WTC11 (cell line): ENCODE results near the gene EPYC. TPM values are rescaled to one million over a fixed set of nuclear protein-coding genes. Genes with fewer than 3 reads are reported as not detected.

Experiments used
- ATAC-seq: fragments of 200-7000 bp; cut with Tn5 transposase; 2 replicates; pipeline ENCODE4 v1.10.0; 2021; ENCODE audit warnings: mild to moderate bottlenecking, moderate library complexity
- CTCF ChIA-PET: fragments of 300-600 bp; sonication (Branson Sonifier 250); formaldehyde crosslinking; loops from one replicate; lab custom pipeline; 2021; ENCODE audit warnings: antibody characterized with exemption; lab: Charles Lee
- POLR2A ChIA-PET: fragments of 350-600 bp; sonication (Branson Sonifier 250); formaldehyde crosslinking; loops from one replicate; lab custom pipeline; 2021; ENCODE audit warnings: antibody characterized with exemption; lab: Charles Lee
- DNase-seq: peaks from one replicate; pipeline ENCODE4 v3.0.0; 2021; ENCODE audit warnings: low spot score
- H3K27ac Mint-ChIP-seq: 2 replicates; pipeline ENCODE4 v1.8.0; 2021; ENCODE audit warnings: mixed read lengths
- H3K27me3 Mint-ChIP-seq: 2 replicates; pipeline ENCODE4 v1.8.0; 2021; ENCODE audit warnings: low read depth, mild to moderate bottlenecking, moderate library complexity, mixed read lengths
- H3K36me3 Mint-ChIP-seq: 2 replicates; pipeline ENCODE4 v1.8.0; 2021; ENCODE audit warnings: mixed read lengths
- H3K4me1 Mint-ChIP-seq: 2 replicates; pipeline ENCODE4 v1.8.0; 2022; ENCODE audit warnings: mixed read lengths
- H3K4me3 Mint-ChIP-seq: 2 replicates; pipeline ENCODE4 v1.8.0; 2021; ENCODE audit warnings: mild to moderate bottlenecking, moderate library complexity, mixed read lengths
- H3K9me3 Mint-ChIP-seq: 2 replicates; pipeline ENCODE4 v1.8.0; 2021; ENCODE audit warnings: mixed read lengths
- AR ChIP-seq: fragments of 250-450 bp; sonication (Bioruptor Pico); IDR thresholded peaks from 2 replicates; pipeline ENCODE4 v1.9.0; 2021; ENCODE audit warnings: mild to moderate bottlenecking
- ATF1 ChIP-seq: sonication (generic); formaldehyde crosslinking; IDR thresholded peaks from 2 replicates; pipeline ENCODE4 v1.8.1; 2023; ENCODE audit warnings: mild to moderate bottlenecking, moderate library complexity, missing genetic modification reagents
- ESRRA ChIP-seq: sonication (generic); formaldehyde crosslinking; IDR thresholded peaks from 2 replicates; pipeline ENCODE4 v1.8.1; 2022; ENCODE audit warnings: mild to moderate bottlenecking, missing genetic modification reagents, borderline replicate concordance
- FOXK1 ChIP-seq: sonication (generic); formaldehyde crosslinking; IDR thresholded peaks from 2 replicates; pipeline ENCODE4 v1.8.0; 2022; ENCODE audit warnings: mild to moderate bottlenecking, moderate library complexity, missing genetic modification reagents
- IRF2 ChIP-seq: sonication (generic); formaldehyde crosslinking; IDR thresholded peaks from 2 replicates; pipeline ENCODE4 v1.8.0; 2022; ENCODE audit warnings: low read depth, missing genetic modification reagents, borderline replicate concordance
- TEAD4 ChIP-seq: sonication (generic); formaldehyde crosslinking; IDR thresholded peaks from 2 replicates; pipeline ENCODE4 v1.8.0; 2022; ENCODE audit warnings: mild to moderate bottlenecking, missing genetic modification reagents
- USF1 ChIP-seq: sonication (generic); formaldehyde crosslinking; IDR thresholded peaks from 2 replicates; pipeline ENCODE4 v1.8.0; 2022; ENCODE audit warnings: mild to moderate bottlenecking, missing genetic modification reagents
- ZNF138 ChIP-seq: sonication (generic); formaldehyde crosslinking; conservative IDR thresholded peaks from 2 replicates; pipeline ENCODE4 v1.8.1; 2022; ENCODE audit warnings: mild to moderate bottlenecking, moderate library complexity, missing genetic modification reagents
- ZNF396 ChIP-seq: fragments of 250-450 bp; sonication (Bioruptor Pico); IDR thresholded peaks from 2 replicates; pipeline ENCODE4 v1.8.0; 2021; ENCODE audit warnings: mild to moderate bottlenecking, moderate library complexity, borderline replicate concordance
- total RNA-seq: library from RNA; stranded (reverse); gene quantifications from 3 replicates; pipeline ENCODE4 v1.2.3, GENCODE V29; 2021
- TF ChIP-seq, protein P1 (sequence below): sonication (generic); formaldehyde crosslinking; IDR thresholded peaks from 2 replicates; pipeline ENCODE4 v1.8.0; 2022; ENCODE audit warnings: mild to moderate bottlenecking, missing genetic modification reagents
- TF ChIP-seq, protein P2 (sequence below): sonication (generic); formaldehyde crosslinking; IDR thresholded peaks from 2 replicates; pipeline ENCODE4 v1.8.0; 2022; ENCODE audit warnings: missing genetic modification reagents

The EPYC gene
- total RNA-seq, 1 experiment from 2014 or later, result not detected

- no peak for TF ChIP-seq AR (CRISPR knock-in tag)
- TF ChIP-seq, all 79 proteins: peak for 0
Measured at GRCh38 chr12:90969851-90970250, 34.9 kb downstream of the EPYC start (continued).

DNA sequence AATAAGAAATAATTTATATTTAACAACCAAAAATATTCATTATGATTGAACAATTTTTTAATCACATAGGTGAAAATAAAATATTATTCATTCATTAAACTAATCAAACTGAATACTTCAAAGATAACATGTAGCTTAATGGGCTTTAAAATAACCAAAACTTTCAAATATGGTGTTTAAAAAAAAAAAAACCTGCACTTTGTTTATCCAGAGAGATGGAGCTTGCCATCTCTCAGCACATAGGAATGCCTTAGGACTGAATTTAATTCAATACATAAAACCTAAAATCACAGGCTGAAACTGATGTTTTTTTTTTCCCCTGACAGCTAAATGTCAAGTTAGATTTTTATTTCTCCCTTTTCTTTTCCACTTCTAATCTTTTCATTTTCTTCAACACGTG lies 35.4 kb downstream of the EPYC start:
- no peak overlapping the region for H3K4me3 Mint-ChIP-seq
- H3K36me3 Mint-ChIP-seq, result no peaks in the 10 kb centered on the region
- ATAC-seq, result no peak
- no peaks in the 10 kb centered on the region for H3K27me3 Mint-ChIP-seq
- ChIA-PET POLR2A (no interaction called here), CTCF (interaction anchor here (1.2 to 2.7 kb wide), 3 partner anchors 10 to 357 kb away, joined by 7 to 11 read pairs (median 10); no protein-coding TSS in a partner anchor)
- no peak for DNase-seq
- no peak for TF ChIP-seq USF1 (CRISPR knock-in tag)
- H3K4me1 Mint-ChIP-seq, result peaks cover 9% of the 10 kb centered on the region
- no peaks in the 10 kb centered on the region for H3K9me3 Mint-ChIP-seq
- H3K27ac Mint-ChIP-seq, result no peak overlapping the region

DNA sequence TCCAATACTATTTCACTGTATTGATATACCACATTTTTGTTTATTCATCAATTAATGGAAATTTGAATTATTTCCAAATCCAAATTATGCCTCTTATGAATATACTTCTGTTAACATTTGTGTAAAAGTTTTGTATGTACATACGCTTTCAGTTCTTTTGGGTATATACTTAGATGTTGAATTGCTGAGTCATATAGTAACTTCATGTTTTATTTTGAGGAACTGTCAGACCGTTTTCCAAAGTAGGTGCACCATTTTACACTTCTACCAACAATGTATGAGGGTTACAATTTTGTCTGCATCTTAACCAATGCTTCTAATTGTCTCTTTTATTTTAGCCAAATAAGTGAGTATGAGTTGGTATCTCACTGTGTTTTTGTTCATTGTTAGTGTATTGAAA lies 39.6 kb downstream of the EPYC start:
- H3K36me3 Mint-ChIP-seq, result no peaks in the 10 kb centered on the region
- H3K9me3 Mint-ChIP-seq, result no peaks in the 10 kb centered on the region
- ATAC-seq (no peak), DNase-seq (no peak)
- POLR2A ChIA-PET, result no interaction called here
- no peaks in the 10 kb centered on the region for H3K27me3 Mint-ChIP-seq
- CTCF ChIA-PET, result no interaction called here
- H3K4me3 Mint-ChIP-seq, result no peak overlapping the region
- no peak overlapping the region for H3K27ac Mint-ChIP-seq
- TF ChIP-seq, protein P1, sequence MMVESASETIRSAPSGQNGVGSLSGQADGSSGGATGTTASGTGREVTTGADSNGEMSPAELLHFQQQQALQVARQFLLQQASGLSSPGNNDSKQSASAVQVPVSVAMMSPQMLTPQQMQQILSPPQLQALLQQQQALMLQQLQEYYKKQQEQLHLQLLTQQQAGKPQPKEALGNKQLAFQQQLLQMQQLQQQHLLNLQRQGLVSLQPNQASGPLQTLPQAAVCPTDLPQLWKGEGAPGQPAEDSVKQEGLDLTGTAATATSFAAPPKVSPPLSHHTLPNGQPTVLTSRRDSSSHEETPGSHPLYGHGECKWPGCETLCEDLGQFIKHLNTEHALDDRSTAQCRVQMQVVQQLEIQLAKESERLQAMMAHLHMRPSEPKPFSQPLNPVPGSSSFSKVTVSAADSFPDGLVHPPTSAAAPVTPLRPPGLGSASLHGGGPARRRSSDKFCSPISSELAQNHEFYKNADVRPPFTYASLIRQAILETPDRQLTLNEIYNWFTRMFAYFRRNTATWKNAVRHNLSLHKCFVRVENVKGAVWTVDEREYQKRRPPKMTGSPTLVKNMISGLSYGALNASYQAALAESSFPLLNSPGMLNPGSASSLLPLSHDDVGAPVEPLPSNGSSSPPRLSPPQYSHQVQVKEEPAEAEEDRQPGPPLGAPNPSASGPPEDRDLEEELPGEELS, result no peak
- no peak for TF ChIP-seq ZNF396 (CRISPR knock-in tag)
- TF ChIP-seq TEAD4 (CRISPR knock-in tag), result no peak
- no peak for TF ChIP-seq IRF2 (CRISPR knock-in tag)
- TF ChIP-seq AR (CRISPR knock-in tag), result no peak
- TF ChIP-seq ATF1 (CRISPR knock-in tag), result no peak
- no peak for TF ChIP-seq FOXK1 (CRISPR knock-in tag)
- peaks cover 5% of the 10 kb centered on the region; the same call in 1 of the 2 replicates for H3K4me1 Mint-ChIP-seq

DNA sequence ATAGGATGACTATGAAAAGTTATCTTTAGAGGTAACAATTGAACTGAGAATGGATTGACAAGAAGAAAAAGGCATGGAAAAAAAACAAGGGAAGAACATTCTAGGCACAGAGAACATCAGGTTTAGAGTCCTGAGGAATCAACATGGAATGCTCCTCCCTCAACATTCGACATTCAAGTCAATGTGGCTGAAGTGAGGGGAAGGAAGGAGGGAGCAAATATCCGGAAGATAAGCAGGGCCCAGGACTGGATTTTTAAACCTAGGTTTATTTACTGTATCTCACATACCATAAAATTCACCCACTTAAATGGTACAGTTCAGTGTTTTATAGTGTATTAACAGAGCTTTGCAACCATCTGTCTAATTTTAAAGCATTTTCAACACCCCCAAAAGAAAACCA lies 40.2 kb downstream of the EPYC start:
- Mint-ChIP-seq H3K27me3 (no peaks in the 10 kb centered on the region), H3K36me3 (no peaks in the 10 kb centered on the region), H3K9me3 (no peaks in the 10 kb centered on the region), H3K4me1 (peaks cover 5% of the 10 kb centered on the region; the same call in 1 of the 2 replicates), H3K27ac (no peak overlapping the region), H3K4me3 (no peak overlapping the region)
- TF ChIP-seq ESRRA (CRISPR knock-in tag) (no peak), ZNF138 (CRISPR knock-in tag) (no peak)
- TF ChIP-seq, protein P2, sequence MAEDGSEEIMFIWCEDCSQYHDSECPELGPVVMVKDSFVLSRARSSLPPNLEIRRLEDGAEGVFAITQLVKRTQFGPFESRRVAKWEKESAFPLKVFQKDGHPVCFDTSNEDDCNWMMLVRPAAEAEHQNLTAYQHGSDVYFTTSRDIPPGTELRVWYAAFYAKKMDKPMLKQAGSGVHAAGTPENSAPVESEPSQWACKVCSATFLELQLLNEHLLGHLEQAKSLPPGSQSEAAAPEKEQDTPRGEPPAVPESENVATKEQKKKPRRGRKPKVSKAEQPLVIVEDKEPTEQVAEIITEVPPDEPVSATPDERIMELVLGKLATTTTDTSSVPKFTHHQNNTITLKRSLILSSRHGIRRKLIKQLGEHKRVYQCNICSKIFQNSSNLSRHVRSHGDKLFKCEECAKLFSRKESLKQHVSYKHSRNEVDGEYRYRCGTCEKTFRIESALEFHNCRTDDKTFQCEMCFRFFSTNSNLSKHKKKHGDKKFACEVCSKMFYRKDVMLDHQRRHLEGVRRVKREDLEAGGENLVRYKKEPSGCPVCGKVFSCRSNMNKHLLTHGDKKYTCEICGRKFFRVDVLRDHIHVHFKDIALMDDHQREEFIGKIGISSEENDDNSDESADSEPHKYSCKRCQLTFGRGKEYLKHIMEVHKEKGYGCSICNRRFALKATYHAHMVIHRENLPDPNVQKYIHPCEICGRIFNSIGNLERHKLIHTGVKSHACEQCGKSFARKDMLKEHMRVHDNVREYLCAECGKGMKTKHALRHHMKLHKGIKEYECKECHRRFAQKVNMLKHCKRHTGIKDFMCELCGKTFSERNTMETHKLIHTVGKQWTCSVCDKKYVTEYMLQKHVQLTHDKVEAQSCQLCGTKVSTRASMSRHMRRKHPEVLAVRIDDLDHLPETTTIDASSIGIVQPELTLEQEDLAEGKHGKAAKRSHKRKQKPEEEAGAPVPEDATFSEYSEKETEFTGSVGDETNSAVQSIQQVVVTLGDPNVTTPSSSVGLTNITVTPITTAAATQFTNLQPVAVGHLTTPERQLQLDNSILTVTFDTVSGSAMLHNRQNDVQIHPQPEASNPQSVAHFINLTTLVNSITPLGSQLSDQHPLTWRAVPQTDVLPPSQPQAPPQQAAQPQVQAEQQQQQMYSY (CRISPR knock-in tag), result peak; percentile 59
- CTCF ChIA-PET, result no interaction called here
- POLR2A ChIA-PET, result no interaction called here
- DNase-seq, result no peak
- no peak for ATAC-seq
